GM12874 (cell line): ENCODE data around the gene PAPOLA.

Source experiments
- TF ChIP-seq, protein P1 (sequence below): IDR thresholded peaks from 2 replicates; pipeline ENCODE4 v1.5.1; 2011; ENCODE audit warnings: low read depth, mild to moderate bottlenecking, control low read depth, low read length, moderate library complexity; ENCODE audit not compliant: insufficient read depth

The PAPOLA gene

DNA sequence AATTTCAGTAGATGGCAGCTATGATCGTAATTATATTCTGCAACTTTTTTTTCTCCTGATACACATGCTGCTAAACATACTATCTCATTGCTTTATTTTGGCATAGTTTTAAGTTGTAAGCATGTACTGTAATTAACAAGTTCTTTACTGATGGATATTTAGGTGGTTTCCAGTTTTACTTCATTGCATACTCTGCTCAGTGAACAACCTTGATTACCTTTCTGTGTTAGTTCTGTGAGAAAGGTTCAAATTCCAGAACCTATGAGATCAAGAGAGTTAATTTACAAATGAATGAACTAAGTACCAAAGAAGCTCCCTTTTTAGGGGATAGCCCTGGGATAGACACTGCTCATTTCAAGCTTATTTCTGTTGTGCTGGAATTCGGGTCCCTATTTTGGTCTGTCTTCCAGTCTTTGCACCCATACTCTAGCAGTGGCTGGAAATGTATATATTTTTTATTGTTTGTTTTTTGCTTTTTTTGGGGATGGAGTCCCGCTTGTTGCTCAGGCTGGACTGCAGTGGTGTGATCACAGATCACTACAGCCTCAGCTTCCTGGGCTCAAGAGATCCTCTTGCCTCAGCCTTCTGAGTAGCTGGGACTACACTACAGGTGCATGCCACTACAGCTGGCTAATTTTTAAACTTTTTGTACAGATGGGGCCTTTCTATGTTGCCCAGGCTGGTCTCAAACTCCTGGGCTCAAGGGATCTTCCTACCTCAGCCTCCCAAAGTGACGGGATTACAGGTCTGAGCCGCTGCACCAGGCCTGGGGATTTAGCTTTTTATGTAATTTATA lies 10.6 kb downstream of the PAPOLA start:
- TF ChIP-seq, protein P1, sequence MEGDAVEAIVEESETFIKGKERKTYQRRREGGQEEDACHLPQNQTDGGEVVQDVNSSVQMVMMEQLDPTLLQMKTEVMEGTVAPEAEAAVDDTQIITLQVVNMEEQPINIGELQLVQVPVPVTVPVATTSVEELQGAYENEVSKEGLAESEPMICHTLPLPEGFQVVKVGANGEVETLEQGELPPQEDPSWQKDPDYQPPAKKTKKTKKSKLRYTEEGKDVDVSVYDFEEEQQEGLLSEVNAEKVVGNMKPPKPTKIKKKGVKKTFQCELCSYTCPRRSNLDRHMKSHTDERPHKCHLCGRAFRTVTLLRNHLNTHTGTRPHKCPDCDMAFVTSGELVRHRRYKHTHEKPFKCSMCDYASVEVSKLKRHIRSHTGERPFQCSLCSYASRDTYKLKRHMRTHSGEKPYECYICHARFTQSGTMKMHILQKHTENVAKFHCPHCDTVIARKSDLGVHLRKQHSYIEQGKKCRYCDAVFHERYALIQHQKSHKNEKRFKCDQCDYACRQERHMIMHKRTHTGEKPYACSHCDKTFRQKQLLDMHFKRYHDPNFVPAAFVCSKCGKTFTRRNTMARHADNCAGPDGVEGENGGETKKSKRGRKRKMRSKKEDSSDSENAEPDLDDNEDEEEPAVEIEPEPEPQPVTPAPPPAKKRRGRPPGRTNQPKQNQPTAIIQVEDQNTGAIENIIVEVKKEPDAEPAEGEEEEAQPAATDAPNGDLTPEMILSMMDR = no peak

DNA sequence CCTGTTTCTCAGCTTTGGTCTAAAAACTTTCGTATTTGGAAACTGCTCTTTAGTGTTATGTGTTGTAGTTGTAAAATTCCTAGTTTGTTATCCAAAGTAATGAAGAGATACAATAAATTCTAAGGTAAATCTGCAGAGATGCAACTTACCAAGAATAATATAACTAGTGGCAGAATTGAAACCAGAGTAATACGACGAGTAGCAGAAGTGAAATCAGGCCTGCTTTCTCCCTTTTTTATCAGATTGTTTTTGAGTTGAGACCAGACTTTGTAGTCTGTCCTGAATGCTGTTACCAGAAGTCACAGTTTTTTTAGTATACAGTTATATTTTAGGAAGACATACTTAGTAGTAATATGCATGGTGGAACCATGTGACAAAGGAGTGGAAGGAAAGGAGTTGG lies 12.5 kb downstream of the PAPOLA start:
- TF ChIP-seq, protein P1 = no peak

DNA sequence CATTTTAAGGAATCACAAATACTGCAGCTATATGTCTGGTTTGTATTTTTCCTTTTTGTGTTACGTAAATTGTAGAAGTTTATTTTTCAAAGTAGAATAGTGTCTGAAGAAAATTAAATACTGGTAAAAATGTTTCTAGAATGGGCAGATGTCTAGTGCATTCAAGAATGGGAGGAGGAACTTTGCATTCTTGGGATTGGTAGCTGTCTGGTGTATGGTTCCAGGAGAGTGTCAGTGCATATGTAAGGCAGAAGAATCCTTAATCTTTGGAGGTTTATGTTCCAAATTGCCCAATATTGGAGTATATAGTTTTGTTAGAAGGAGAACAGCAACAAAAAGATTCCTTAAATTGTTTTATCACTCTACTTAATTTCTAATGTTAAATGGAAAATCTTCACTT lies 13.5 kb downstream of the PAPOLA start:
- TF ChIP-seq, protein P1 = no peak

DNA sequence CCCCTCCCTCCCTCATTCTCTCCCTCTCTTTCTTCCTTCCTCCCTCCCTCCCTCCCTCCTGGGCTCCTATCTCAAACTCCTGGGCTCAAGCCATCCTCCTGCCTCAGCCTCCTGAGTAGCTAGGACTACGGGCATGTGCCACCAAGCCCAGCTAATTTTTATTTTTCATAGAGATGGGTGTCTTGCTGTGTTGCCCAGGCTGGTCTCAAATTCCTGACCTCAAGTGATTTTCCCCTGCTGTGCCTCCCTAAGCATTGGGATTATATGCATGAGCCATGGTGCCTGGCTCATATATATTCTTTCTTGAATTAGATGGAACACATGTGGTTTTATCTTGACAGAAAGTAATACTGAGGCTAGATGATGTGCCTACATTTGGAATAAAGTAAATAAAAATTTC lies 14.2 kb downstream of the PAPOLA start:
- TF ChIP-seq, protein P1 = no peak

DNA sequence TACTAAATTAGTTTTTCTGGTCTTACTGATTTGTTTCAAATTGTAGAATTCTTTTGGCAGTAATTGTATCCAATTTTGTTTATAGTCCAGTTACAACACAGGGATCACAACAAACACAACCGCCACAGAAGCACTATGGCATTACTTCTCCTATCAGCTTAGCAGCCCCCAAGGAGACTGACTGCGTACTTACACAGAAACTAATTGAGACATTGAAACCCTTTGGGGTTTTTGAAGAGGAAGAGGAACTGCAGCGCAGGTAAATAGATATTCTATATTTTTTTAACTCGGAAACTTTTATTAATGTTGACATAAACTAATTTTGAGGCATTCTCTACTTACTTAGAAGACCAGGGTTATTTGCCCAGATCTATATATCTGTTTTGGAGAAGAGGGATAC lies 17.8 kb downstream of the PAPOLA start:
- TF ChIP-seq, protein P1 = no peak

DNA sequence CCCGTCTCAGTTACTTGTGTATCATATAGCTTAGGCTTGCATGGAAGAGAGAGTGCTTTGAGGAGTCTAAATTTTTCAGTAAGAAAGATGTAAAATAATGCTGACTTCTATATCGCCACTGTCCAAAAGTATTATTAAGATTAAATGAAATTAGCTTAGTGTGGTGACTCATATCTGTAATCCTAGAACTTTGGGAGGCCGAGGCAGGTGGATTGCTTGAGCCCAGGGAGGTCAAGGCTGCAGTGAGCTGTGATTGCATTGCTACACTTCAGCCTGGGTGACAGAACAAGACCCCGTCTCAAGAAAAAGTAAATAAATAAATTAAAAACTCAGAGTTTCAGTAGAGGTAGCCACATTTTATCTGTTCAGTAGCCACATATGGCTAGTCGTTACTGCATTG lies 23.3 kb downstream of the PAPOLA start:
- TF ChIP-seq, protein P1 = no peak

DNA sequence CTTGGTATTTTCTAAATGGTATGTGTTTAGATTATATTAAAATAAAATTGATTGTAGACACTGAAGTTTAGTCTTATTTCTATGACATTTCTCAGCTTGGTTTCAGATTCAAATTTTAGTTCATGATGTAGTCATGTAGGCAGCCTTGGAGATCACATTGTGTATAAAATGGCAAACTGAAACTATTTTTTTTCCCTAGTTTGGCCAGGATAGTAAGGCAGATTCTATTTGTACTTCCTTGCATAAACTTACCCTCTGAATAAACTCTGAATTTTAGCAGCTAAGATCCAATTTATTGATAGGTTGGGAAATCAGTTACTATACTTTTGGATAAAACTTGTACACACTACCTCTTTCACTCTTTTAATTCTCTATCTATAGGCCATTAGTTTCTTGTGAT lies 30.4 kb downstream of the PAPOLA start:
- TF ChIP-seq, protein P1 = no peak

DNA sequence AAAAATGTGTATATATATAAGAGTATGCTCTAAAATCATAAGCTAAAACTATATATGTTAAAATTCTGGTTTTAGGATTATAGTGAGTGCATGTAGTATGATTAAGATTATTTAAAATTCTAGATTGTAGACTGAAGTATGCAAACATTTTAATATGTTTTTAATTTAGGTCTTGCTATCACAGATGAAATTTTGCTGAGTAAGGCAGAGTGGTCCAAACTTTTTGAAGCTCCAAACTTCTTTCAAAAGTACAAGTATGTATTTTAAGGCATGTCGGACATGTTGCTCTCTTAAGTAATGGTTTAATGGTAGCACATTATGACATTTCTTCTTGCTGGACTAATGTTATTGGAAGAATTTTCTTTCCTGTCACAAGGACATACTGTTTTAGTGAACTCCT lies 34.6 kb downstream of the PAPOLA start:
- TF ChIP-seq, protein P1 = no peak
